ENCODE measurements around the gene STKLD1. TPM values are rescaled to one million over a fixed set of nuclear protein-coding genes. Genes with fewer than 3 reads are reported as not detected.

Gene STKLD1
- total RNA-seq, 1 donor, result 0.72 TPM

DNA sequence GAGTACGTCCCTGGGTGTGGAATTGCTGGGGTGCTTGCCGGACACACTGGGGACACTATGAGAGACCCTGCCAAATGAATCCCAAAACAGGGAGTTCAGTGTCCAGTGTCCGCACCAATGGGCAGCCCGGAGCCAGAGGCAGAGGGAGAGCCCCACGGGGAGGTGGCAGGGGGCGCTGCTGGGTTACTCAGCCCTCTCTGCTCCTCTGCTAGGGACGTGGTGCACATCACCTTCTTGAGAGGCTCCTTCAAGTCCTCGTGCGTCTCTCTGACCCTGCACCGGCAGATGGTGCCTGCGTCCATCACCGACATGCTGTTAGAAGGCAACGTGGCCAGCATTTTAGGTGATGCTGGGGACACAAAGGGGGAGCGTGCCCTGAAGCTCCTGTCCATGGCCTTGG, 20.8 kb downstream of the STKLD1 start:
- Histone ChIP-seq H3K4me2 (ENCODE audit: insufficient read depth, low read length) (no peak overlapping the region), H3K27me3 (ENCODE audit: insufficient read depth, low read length) (peaks cover 30% of the 10 kb centered on the region), H3K9me3 (ENCODE audit: low read depth, low read length) (no peaks in the 10 kb centered on the region), H3K4me3 (ENCODE audit: insufficient read depth, low read length) (no peak overlapping the region), H3K27ac (ENCODE audit: low read depth, low read length) (no peak overlapping the region), H3K79me2 (ENCODE audit: insufficient read depth, low read length) (no peaks in the 10 kb centered on the region), H2AFZ (ENCODE audit: low read length) (no peak overlapping the region), H3K36me3 (ENCODE audit: insufficient read depth, low read length) (no peaks in the 10 kb centered on the region), H3K4me1 (ENCODE audit: insufficient read depth, low read length) (no peaks in the 10 kb centered on the region), H4K20me1 (ENCODE audit: insufficient read depth, low read length) (no peaks in the 10 kb centered on the region)
- TF ChIP-seq, protein P1, sequence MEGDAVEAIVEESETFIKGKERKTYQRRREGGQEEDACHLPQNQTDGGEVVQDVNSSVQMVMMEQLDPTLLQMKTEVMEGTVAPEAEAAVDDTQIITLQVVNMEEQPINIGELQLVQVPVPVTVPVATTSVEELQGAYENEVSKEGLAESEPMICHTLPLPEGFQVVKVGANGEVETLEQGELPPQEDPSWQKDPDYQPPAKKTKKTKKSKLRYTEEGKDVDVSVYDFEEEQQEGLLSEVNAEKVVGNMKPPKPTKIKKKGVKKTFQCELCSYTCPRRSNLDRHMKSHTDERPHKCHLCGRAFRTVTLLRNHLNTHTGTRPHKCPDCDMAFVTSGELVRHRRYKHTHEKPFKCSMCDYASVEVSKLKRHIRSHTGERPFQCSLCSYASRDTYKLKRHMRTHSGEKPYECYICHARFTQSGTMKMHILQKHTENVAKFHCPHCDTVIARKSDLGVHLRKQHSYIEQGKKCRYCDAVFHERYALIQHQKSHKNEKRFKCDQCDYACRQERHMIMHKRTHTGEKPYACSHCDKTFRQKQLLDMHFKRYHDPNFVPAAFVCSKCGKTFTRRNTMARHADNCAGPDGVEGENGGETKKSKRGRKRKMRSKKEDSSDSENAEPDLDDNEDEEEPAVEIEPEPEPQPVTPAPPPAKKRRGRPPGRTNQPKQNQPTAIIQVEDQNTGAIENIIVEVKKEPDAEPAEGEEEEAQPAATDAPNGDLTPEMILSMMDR (IDR thresholded peaks at IDR 0.05; ENCODE audit: extremely low read depth, low read depth, low read length), result peak; percentile 37
- peak; percentile 94 for DNase-seq (ENCODE audit: insufficient read length, low spot score, missing footprints)

DNA sequence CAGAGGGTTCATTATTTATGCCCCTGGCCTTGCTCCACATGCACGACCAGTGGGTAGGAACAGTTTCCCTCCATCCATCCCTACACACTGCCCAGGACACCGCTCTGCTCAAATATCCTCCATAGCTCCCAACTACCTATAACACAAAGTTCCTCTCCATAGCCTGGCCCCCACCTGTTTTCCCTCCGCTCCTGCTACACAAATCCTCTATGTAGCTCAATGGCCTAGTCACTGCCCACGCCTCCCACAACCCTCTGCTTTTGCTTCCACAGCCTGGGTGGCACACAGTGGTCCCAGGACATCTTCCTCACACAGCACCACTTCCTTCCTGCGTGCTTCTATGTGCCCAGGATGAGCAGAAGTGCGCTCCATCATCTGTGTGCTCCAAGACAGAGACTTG, 21.2 kb downstream of the STKLD1 start:
- no peak overlapping the region for H3K4me2 ChIP-seq (ENCODE audit: insufficient read depth, low read length)
- DNase-seq (ENCODE audit: insufficient read length, low spot score, missing footprints), result no peak
- no peaks in the 10 kb centered on the region for H3K79me2 ChIP-seq (ENCODE audit: insufficient read depth, low read length)
- H3K9me3 ChIP-seq (ENCODE audit: low read depth, low read length), result no peaks in the 10 kb centered on the region
- H3K27me3 ChIP-seq (ENCODE audit: insufficient read depth, low read length), result peaks cover 30% of the 10 kb centered on the region
- H2AFZ ChIP-seq (ENCODE audit: low read length), result no peak overlapping the region
- H4K20me1 ChIP-seq (ENCODE audit: insufficient read depth, low read length), result no peaks in the 10 kb centered on the region
- H3K27ac ChIP-seq (ENCODE audit: low read depth, low read length), result no peak overlapping the region
- H3K4me3 ChIP-seq (ENCODE audit: insufficient read depth, low read length), result no peak overlapping the region
- no peaks in the 10 kb centered on the region for H3K4me1 ChIP-seq (ENCODE audit: insufficient read depth, low read length)
- TF ChIP-seq, protein P1 (IDR thresholded peaks at IDR 0.05; ENCODE audit: extremely low read depth, low read depth, low read length), result no peak
- no peaks in the 10 kb centered on the region for H3K36me3 ChIP-seq (ENCODE audit: insufficient read depth, low read length)

DNA sequence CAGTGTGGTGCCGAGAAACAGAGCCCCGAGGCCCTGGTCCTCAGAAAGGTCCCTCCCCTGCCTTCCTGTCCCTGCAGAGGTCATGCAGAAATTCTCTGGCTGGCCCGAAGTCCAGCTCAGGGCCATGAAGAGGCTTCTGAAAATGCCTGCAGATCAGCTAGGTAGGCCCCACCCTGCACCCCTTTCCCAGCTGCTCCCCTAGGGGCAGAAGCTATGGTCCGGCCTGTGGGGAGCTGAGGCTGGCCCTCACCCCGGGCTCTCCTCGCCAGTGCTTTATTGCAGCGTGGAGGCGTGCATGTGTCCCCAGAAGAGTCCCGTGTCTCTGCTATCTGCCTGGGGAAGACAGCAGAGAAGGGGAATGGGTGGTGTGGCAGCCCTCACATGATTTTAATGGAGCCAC, 21.7 kb downstream of the STKLD1 start:
- no peaks in the 10 kb centered on the region for H4K20me1 ChIP-seq (ENCODE audit: insufficient read depth, low read length)
- H3K79me2 ChIP-seq (ENCODE audit: insufficient read depth, low read length), result no peaks in the 10 kb centered on the region
- TF ChIP-seq, protein P1 (IDR thresholded peaks at IDR 0.05; ENCODE audit: extremely low read depth, low read depth, low read length), result no peak
- H3K4me2 ChIP-seq (ENCODE audit: insufficient read depth, low read length), result no peak overlapping the region
- H3K27ac ChIP-seq (ENCODE audit: low read depth, low read length), result no peak overlapping the region
- H3K36me3 ChIP-seq (ENCODE audit: insufficient read depth, low read length), result no peaks in the 10 kb centered on the region
- no peak overlapping the region for H3K4me3 ChIP-seq (ENCODE audit: insufficient read depth, low read length)
- H2AFZ ChIP-seq (ENCODE audit: low read length), result no peak overlapping the region
- H3K9me3 ChIP-seq (ENCODE audit: low read depth, low read length), result no peaks in the 10 kb centered on the region
- H3K27me3 ChIP-seq (ENCODE audit: insufficient read depth, low read length), result peaks cover 30% of the 10 kb centered on the region
- H3K4me1 ChIP-seq (ENCODE audit: insufficient read depth, low read length), result no peaks in the 10 kb centered on the region
- DNase-seq (ENCODE audit: insufficient read length, low spot score, missing footprints), result peak; percentile 81

DNA sequence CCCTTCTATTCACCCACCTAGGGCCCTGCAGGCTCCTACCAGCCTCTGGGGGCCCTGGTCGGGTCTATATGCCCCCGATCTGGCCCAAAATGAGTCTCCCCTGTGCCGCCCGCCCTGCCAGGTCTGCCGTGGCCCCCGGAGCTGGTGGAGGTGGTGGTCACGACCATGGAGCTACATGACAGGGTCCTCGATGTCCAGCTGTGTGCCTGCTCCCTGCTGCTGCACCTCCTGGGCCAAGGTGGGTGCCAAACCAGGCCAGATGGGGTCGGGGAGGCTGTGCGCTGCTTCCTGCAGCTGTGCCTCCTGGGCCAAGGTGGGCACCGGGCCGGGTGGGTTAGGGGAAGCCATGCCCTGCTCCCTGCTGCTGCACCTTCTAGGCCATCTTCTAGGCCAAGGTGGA, 24.1 kb downstream of the STKLD1 start:
- H4K20me1 ChIP-seq (ENCODE audit: insufficient read depth, low read length), result peaks cover 7% of the 10 kb centered on the region
- H3K27me3 ChIP-seq (ENCODE audit: insufficient read depth, low read length), result peaks cover 15% of the 10 kb centered on the region
- no peak overlapping the region for H2AFZ ChIP-seq (ENCODE audit: low read length)
- peak; percentile 14 for DNase-seq (ENCODE audit: insufficient read length, low spot score, missing footprints)
- no peaks in the 10 kb centered on the region for H3K79me2 ChIP-seq (ENCODE audit: insufficient read depth, low read length)
- peaks cover 1% of the 10 kb centered on the region for H3K4me1 ChIP-seq (ENCODE audit: insufficient read depth, low read length)
- H3K4me3 ChIP-seq (ENCODE audit: insufficient read depth, low read length), result no peak overlapping the region
- no peak overlapping the region for H3K27ac ChIP-seq (ENCODE audit: low read depth, low read length)
- no peak overlapping the region for H3K4me2 ChIP-seq (ENCODE audit: insufficient read depth, low read length)
- TF ChIP-seq, protein P1 (IDR thresholded peaks at IDR 0.05; ENCODE audit: extremely low read depth, low read depth, low read length), result no peak
- peaks cover 5% of the 10 kb centered on the region for H3K36me3 ChIP-seq (ENCODE audit: insufficient read depth, low read length)
- no peaks in the 10 kb centered on the region for H3K9me3 ChIP-seq (ENCODE audit: low read depth, low read length)
